Osteocyte (in vitro differentiated cells): ENCODE results near the gene PRORP. TPM values are rescaled to one million over a fixed set of nuclear protein-coding genes. Genes with fewer than 3 reads are reported as not detected.

Experiments
- DNase-seq: peaks from one replicate; pipeline ENCODE4 v3.0.0; 2021; ENCODE audit warnings: mixed read lengths; ENCODE audit not compliant: unreplicated experiment; ENCODE audit errors: extremely low spot score
- H3K27ac Mint-ChIP-seq: one replicate; pipeline ENCODE4 v1.8.0; 2021; ENCODE audit warnings: mild to moderate bottlenecking, mixed read lengths; ENCODE audit not compliant: unreplicated experiment
- H3K27me3 Mint-ChIP-seq: one replicate; pipeline ENCODE4 v1.8.0; 2021; ENCODE audit warnings: mixed read lengths; ENCODE audit not compliant: unreplicated experiment
- H3K36me3 Mint-ChIP-seq: one replicate; pipeline ENCODE4 v1.8.0; 2021; ENCODE audit warnings: mixed read lengths; ENCODE audit not compliant: unreplicated experiment
- H3K4me1 Mint-ChIP-seq: one replicate; pipeline ENCODE4 v1.8.0; 2021; ENCODE audit warnings: mixed read lengths; ENCODE audit not compliant: unreplicated experiment
- H3K4me3 Mint-ChIP-seq: one replicate; pipeline ENCODE4 v1.8.0; 2021; ENCODE audit warnings: mild to moderate bottlenecking, moderate library complexity, mixed read lengths; ENCODE audit not compliant: unreplicated experiment
- H3K9me3 Mint-ChIP-seq: one replicate; pipeline ENCODE4 v1.8.0; 2021; ENCODE audit warnings: mixed read lengths; ENCODE audit not compliant: unreplicated experiment
- CTCF ChIP-seq: fragments of 200-600 bp; sonication (generic); IDR thresholded peaks from 2 replicates; pipeline ENCODE4 v1.5.0; 2021; ENCODE audit warnings: antibody characterized with exemption, mild to moderate bottlenecking, moderate library complexity
- total RNA-seq: library from RNA; stranded (reverse); gene quantifications from 2 replicates; pipeline ENCODE4 v1.2.1, GENCODE V29; 2021

The PRORP gene
- total RNA-seq, 1 donor from 2014 or later, result 31.1 TPM

DNA sequence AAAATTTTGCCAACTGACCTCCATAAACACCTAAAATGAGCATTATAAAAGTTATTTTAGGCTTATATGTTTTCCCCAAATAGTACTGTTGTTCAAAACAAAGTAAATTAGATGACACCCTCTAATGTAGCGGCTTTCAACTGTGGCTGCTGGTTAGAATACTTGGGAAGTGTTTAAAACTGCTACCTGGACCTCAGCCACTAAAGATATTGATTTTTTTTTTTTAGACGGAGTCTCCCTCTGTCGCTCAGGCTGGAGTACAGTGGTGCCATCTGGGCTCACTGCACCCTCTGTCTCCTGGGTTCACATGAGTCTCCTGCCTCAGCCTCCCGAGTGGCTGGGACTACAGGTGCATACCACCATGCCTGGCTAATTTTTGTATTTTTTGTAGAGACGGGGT lies 16.2 kb downstream of the PRORP start:
- Mint-ChIP-seq H3K27me3 (no peaks in the 10 kb centered on the region), H3K4me1 (no peaks in the 10 kb centered on the region), H3K36me3 (peaks cover 19% of the 10 kb centered on the region), H3K9me3 (no peaks in the 10 kb centered on the region), H3K27ac (no peak overlapping the region), H3K4me3 (no peak overlapping the region)
- no peak for TF ChIP-seq CTCF
- no peak for DNase-seq

GRCh38 chr14:35140718-35141581 lies 18.6 kb downstream of the PRORP start:
- H3K9me3 Mint-ChIP-seq, result no peaks in the 10 kb centered on the region
- H3K27me3 Mint-ChIP-seq, result no peaks in the 10 kb centered on the region
- no peak overlapping the region for H3K4me3 Mint-ChIP-seq
- H3K36me3 Mint-ChIP-seq, result peaks cover 2% of the 10 kb centered on the region
- H3K4me1 Mint-ChIP-seq, result no peaks in the 10 kb centered on the region
- no peak for TF ChIP-seq CTCF
- H3K27ac Mint-ChIP-seq, result no peak overlapping the region
- no peak for DNase-seq

DNA sequence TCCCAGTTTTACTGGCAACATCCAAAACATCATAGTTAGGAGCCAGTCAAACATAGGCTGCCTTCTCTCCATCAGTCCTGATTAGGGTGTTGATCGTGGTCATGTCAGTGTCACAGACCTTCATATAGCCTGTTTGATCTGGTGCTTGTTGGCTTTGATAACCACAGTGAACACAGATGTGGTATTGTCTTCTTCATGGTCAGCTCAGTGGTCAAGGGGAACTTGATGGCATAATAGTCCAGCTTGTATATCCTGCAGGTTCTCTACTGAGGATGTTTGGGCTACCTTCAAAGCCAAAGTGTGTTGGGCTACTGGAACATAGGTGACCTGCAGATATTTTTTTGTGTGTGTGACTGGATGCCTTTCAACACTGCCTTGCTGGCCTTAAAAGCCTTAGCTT lies 21.7 kb downstream of the PRORP start:
- no peak for DNase-seq
- Mint-ChIP-seq H3K4me3 (no peak overlapping the region), H3K9me3 (peaks cover 4% of the 10 kb centered on the region), H3K27me3 (no peaks in the 10 kb centered on the region), H3K36me3 (peaks cover 8% of the 10 kb centered on the region), H3K4me1 (no peaks in the 10 kb centered on the region), H3K27ac (no peak overlapping the region)
- TF ChIP-seq CTCF, result no peak

GRCh38 chr14:35146711-35147149 lies 24.4 kb downstream of the PRORP start:
- peaks cover 4% of the 10 kb centered on the region for H3K9me3 Mint-ChIP-seq
- peaks cover 20% of the 10 kb centered on the region for H3K36me3 Mint-ChIP-seq
- H3K27ac Mint-ChIP-seq, result no peak overlapping the region
- H3K4me3 Mint-ChIP-seq, result no peak overlapping the region
- H3K4me1 Mint-ChIP-seq, result no peaks in the 10 kb centered on the region
- no peak for DNase-seq
- TF ChIP-seq CTCF, result no peak
- no peaks in the 10 kb centered on the region for H3K27me3 Mint-ChIP-seq

DNA sequence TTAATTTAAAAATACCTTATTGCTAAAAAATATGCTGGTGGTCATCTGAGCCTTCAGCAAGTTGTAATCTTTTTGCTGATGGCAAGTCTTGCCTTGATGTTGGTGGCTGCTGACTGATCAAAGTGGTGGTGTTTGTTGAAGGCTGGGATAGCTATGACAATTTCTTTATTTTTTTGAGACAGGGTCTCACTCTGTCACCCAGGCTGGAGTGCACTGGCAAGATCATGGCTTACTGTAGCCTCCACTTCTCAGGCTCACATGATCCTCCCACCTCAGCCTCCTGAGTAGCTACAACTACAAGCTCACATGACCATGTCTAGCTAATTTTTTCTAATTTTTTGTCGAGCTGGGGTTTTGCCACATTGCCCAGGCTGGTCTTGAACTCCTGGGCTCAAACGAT lies 24.8 kb downstream of the PRORP start:
- peaks cover 24% of the 10 kb centered on the region for H3K36me3 Mint-ChIP-seq
- H3K27ac Mint-ChIP-seq, result no peak overlapping the region
- no peak for TF ChIP-seq CTCF
- H3K9me3 Mint-ChIP-seq, result peaks cover 4% of the 10 kb centered on the region
- H3K27me3 Mint-ChIP-seq, result no peaks in the 10 kb centered on the region
- no peak for DNase-seq
- H3K4me1 Mint-ChIP-seq, result no peaks in the 10 kb centered on the region
- H3K4me3 Mint-ChIP-seq, result no peak overlapping the region
